AG09309 (cell line): ENCODE measurements around the gene MYLK.

Experiments used
- DNase-seq: peaks from one replicate; pipeline ENCODE4 v3.0.0-alpha.2; 2010; ENCODE audit warnings: low read depth
- H3K4me3 ChIP-seq: 2 replicates; pipeline ENCODE4 v1.5.1; 2011; ENCODE audit warnings: mild to moderate bottlenecking, low read depth, low read length, moderate library complexity; ENCODE audit not compliant: control insufficient read depth
- TF ChIP-seq, protein P1 (sequence below): IDR thresholded peaks from 2 replicates; pipeline ENCODE4 v1.5.1; 2011; ENCODE audit warnings: mild to moderate bottlenecking, low read depth, low read length, inconsistent platforms; ENCODE audit not compliant: insufficient read depth, control insufficient read depth; ENCODE audit errors: missing control alignments

MYLK gene

DNA sequence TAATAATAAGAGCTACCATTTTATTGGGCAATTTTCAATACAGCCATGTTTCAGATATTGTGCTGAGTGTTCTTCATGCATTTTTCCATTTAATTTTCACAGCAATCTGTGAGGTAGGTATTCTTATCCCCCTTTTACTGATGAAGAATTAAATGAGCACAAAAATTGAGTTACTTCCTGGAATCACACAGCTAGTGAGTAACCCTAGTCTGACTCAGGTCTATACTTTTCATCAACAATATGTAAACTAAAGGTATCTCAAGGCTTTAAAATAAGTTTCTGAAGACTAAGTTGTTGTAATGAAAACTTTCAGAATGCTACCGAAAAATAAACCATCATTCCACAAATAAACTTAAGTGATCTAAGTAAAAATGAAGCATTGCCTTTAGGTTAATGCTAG lies 321.6 kb downstream of the MYLK start:
- TF ChIP-seq, protein P1, sequence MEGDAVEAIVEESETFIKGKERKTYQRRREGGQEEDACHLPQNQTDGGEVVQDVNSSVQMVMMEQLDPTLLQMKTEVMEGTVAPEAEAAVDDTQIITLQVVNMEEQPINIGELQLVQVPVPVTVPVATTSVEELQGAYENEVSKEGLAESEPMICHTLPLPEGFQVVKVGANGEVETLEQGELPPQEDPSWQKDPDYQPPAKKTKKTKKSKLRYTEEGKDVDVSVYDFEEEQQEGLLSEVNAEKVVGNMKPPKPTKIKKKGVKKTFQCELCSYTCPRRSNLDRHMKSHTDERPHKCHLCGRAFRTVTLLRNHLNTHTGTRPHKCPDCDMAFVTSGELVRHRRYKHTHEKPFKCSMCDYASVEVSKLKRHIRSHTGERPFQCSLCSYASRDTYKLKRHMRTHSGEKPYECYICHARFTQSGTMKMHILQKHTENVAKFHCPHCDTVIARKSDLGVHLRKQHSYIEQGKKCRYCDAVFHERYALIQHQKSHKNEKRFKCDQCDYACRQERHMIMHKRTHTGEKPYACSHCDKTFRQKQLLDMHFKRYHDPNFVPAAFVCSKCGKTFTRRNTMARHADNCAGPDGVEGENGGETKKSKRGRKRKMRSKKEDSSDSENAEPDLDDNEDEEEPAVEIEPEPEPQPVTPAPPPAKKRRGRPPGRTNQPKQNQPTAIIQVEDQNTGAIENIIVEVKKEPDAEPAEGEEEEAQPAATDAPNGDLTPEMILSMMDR: no peak
- DNase-seq: no peak
- H3K4me3 ChIP-seq: no peak overlapping the region

GRCh38 chr3:123561188-123561587 lies 322.9 kb downstream of the MYLK start:
- no peak overlapping the region for H3K4me3 ChIP-seq
- no peak for DNase-seq
- TF ChIP-seq, protein P1: no peak
